HL-60 (cell line): ENCODE data around the gene RHO.

ENCODE experiments used
- CTCF ChIP-seq: IDR thresholded peaks from one replicate; pipeline ENCODE4 v1.5.1; 2011; ENCODE audit warnings: low read length, control low read depth, inconsistent platforms; ENCODE audit not compliant: insufficient read depth
- GABPA ChIP-seq: IDR thresholded peaks from 2 replicates; pipeline ENCODE4 v1.6.1; 2012; ENCODE audit warnings: low read depth
- POLR2AphosphoS5 ChIP-seq: IDR thresholded peaks from 2 replicates; pipeline ENCODE4 v1.6.1; 2012; ENCODE audit warnings: low read depth
- REST ChIP-seq: IDR thresholded peaks from 2 replicates; pipeline ENCODE4 v1.6.1; 2012; ENCODE audit warnings: low read depth; ENCODE audit not compliant: insufficient replicate concordance
- SPI1 ChIP-seq: IDR thresholded peaks from 2 replicates; pipeline ENCODE4 v1.6.1; 2012; ENCODE audit warnings: low read depth, mild to moderate bottlenecking, borderline replicate concordance

- TF ChIP-seq CTCF (no peak), REST (no peak), POLR2AphosphoS5 (no peak), SPI1 (no peak), GABPA (no peak)
Observed at GRCh38 chr3:129567176-129567705, 38.8 kb downstream of the RHO start.
